ENCODE data around the gene TLN1. TPM values are rescaled to one million over a fixed set of nuclear protein-coding genes. Genes with fewer than 3 reads are reported as not detected.

The TLN1 gene
- total RNA-seq, 1 donor from 2014 or later: 114 TPM

- DNase-seq (ENCODE audit: low read depth): no peak
- TF ChIP-seq CTCF (conservative IDR thresholded peaks at IDR 0.05; ENCODE audit: low read depth, low read length): no peak
- H3K4me3 ChIP-seq (ENCODE audit: low read depth, low read length): no peak overlapping the region
Observed at GRCh38 chr9:35771534-35771933, 39.5 kb upstream of the TLN1 start.

GRCh38 chr9:35771075-35771433, 39.1 kb upstream of the TLN1 start:
- no peak for TF ChIP-seq CTCF (conservative IDR thresholded peaks at IDR 0.05; ENCODE audit: low read depth, low read length)
- H3K4me3 ChIP-seq (ENCODE audit: low read depth, low read length): no peak overlapping the region
- no peak for DNase-seq (ENCODE audit: low read depth)

GRCh38 chr9:35769763-35770162, 37.8 kb upstream of the TLN1 start:
- H3K4me3 ChIP-seq (ENCODE audit: low read depth, low read length): no peak overlapping the region
- no peak for DNase-seq (ENCODE audit: low read depth)
- no peak for TF ChIP-seq CTCF (conservative IDR thresholded peaks at IDR 0.05; ENCODE audit: low read depth, low read length)

GRCh38 chr9:35767458-35767857, 35.5 kb upstream of the TLN1 start:
- TF ChIP-seq CTCF (conservative IDR thresholded peaks at IDR 0.05; ENCODE audit: low read depth, low read length): no peak
- no peak for DNase-seq (ENCODE audit: low read depth)
- no peak overlapping the region for H3K4me3 ChIP-seq (ENCODE audit: low read depth, low read length)

- no peak for DNase-seq (ENCODE audit: low read depth)
- no peak for TF ChIP-seq CTCF (conservative IDR thresholded peaks at IDR 0.05; ENCODE audit: low read depth, low read length)
Observed at GRCh38 chr9:35766997-35767396, 35.0 kb upstream of the TLN1 start.

GRCh38 chr9:35763803-35764202, 31.8 kb upstream of the TLN1 start:
- TF ChIP-seq CTCF (conservative IDR thresholded peaks at IDR 0.05; ENCODE audit: low read depth, low read length): no peak
- DNase-seq (ENCODE audit: low read depth): no peak
- no peak overlapping the region for H3K4me3 ChIP-seq (ENCODE audit: low read depth, low read length)

More at GRCh38 chr9:35766997-35767396, 35.0 kb upstream of the TLN1 start:
- H3K4me3 ChIP-seq (ENCODE audit: low read depth, low read length): no peak overlapping the region

GRCh38 chr9:35763181-35763580, 31.2 kb upstream of the TLN1 start:
- DNase-seq (ENCODE audit: low read depth): no peak
- no peak for TF ChIP-seq CTCF (conservative IDR thresholded peaks at IDR 0.05; ENCODE audit: low read depth, low read length)

More at GRCh38 chr9:35763181-35763580, 31.2 kb upstream of the TLN1 start:
- H3K4me3 ChIP-seq (ENCODE audit: low read depth, low read length): no peak overlapping the region

Data from epithelial cell of proximal tubule (primary cell).